IMR-90 (cell line): Measurements from ENCODE around the gene MRPL20.

Source experiments
- BHLHE40 ChIP-seq: fragments of 150-350 bp; IDR thresholded peaks from 2 replicates; pipeline ENCODE4 v1.6.1; 2016; ENCODE audit warnings: mild to moderate bottlenecking, low read depth, low read length
- CTCF ChIP-seq: conservative IDR thresholded peaks from 2 replicates; pipeline ENCODE4 v1.5.1; 2012; ENCODE audit warnings: mild to moderate bottlenecking, low read depth, low read length, improper control_type of control experiment
- MAFK ChIP-seq: IDR thresholded peaks from 2 replicates; pipeline ENCODE4 v1.6.1; 2012; ENCODE audit warnings: low read depth, low read length, improper control_type of control experiment
- MXI1 ChIP-seq: IDR thresholded peaks from 2 replicates; pipeline ENCODE4 v1.6.1; 2012; ENCODE audit warnings: low read depth, mild to moderate bottlenecking, low read length, moderate library complexity, borderline replicate concordance
- POLR2A ChIP-seq: IDR thresholded peaks from 2 replicates; pipeline ENCODE4 v1.6.1; 2012; ENCODE audit warnings: mild to moderate bottlenecking, low read depth, low read length
- RAD21 ChIP-seq: IDR thresholded peaks from 2 replicates; pipeline ENCODE4 v1.6.1; 2012; ENCODE audit warnings: low read length, improper control_type of control experiment
- RCOR1 ChIP-seq: IDR thresholded peaks from 2 replicates; pipeline ENCODE4 v1.6.1; 2012; ENCODE audit warnings: mild to moderate bottlenecking, low read length, improper control_type of control experiment; ENCODE audit not compliant: insufficient replicate concordance
- RFX5 ChIP-seq: IDR thresholded peaks from 2 replicates; pipeline ENCODE4 v1.8.0; 2012; ENCODE audit warnings: low read depth, mild to moderate bottlenecking, low read length, moderate library complexity
- SMC3 ChIP-seq: fragments of 150-350 bp; IDR thresholded peaks from 2 replicates; pipeline ENCODE4 v1.6.1; 2016; ENCODE audit warnings: low read depth, mild to moderate bottlenecking, antibody characterized with exemption, low read length, moderate library complexity

GRCh38 chr1:1356166-1356795 is 50.8 kb downstream of the MRPL20 start:
- TF ChIP-seq CTCF (no peak), POLR2A (no peak), RFX5 (no peak), RAD21 (no peak), SMC3 (no peak), MAFK (no peak), BHLHE40 (no peak), MXI1 (no peak), RCOR1 (no peak)
